Osteoblast (primary cell): Measurements from ENCODE around the gene TCF7L1. TPM values are rescaled to one million over a fixed set of nuclear protein-coding genes. Genes with fewer than 3 reads are reported as not detected.

Experiments
- DNase-seq: peaks from one replicate; pipeline ENCODE4 v3.0.0; 2011; ENCODE audit warnings: low spot score, mixed read lengths; ENCODE audit not compliant: insufficient read length; ENCODE audit errors: missing footprints
- H2AFZ ChIP-seq: 2 replicates; pipeline ENCODE4 v1.6.0; 2011; ENCODE audit warnings: mild to moderate bottlenecking, low read length
- H3K27ac ChIP-seq: 2 replicates; pipeline ENCODE4 v1.5.1; 2011; ENCODE audit warnings: mild to moderate bottlenecking, low read depth, low read length, moderate library complexity
- H3K27me3 ChIP-seq: 2 replicates; pipeline ENCODE4 v1.6.0; 2012; ENCODE audit warnings: mild to moderate bottlenecking, control low read depth, inconsistent platforms, low read length, moderate library complexity; ENCODE audit not compliant: insufficient read depth
- H3K36me3 ChIP-seq: 2 replicates; pipeline ENCODE4 v1.5.1; 2011; ENCODE audit warnings: mild to moderate bottlenecking, low read length, control low read depth, moderate library complexity; ENCODE audit not compliant: insufficient read depth
- H3K4me1 ChIP-seq: 2 replicates; pipeline ENCODE4 v1.5.1; 2011; ENCODE audit warnings: mild to moderate bottlenecking, low read length, control low read depth, moderate library complexity; ENCODE audit not compliant: insufficient read depth
- H3K4me2 ChIP-seq: 2 replicates; pipeline ENCODE4 v1.6.0; 2011; ENCODE audit warnings: mild to moderate bottlenecking, low read length; ENCODE audit not compliant: insufficient read depth
- H3K4me3 ChIP-seq: fragments of 200-600 bp; sonication (generic); 3 replicates; pipeline ENCODE4 v1.5.1; 2012; ENCODE audit warnings: mild to moderate bottlenecking, low read length, inconsistent platforms; ENCODE audit not compliant: insufficient read depth
- H3K79me2 ChIP-seq: 2 replicates; pipeline ENCODE4 v1.6.0; 2012; ENCODE audit warnings: mild to moderate bottlenecking, low read length, control low read depth, inconsistent platforms; ENCODE audit not compliant: insufficient read depth
- H3K9me3 ChIP-seq: 2 replicates; pipeline ENCODE4 v1.5.1; 2011; ENCODE audit warnings: low read depth, low read length, control low read depth
- H4K20me1 ChIP-seq: 2 replicates; pipeline ENCODE4 v1.6.0; 2012; ENCODE audit warnings: mild to moderate bottlenecking, low read length, control low read depth; ENCODE audit not compliant: insufficient read depth
- total RNA-seq: library from RNA; depleted of rRNA; stranded (reverse); fragments of >200 nt; gene quantifications from 2 replicates; pipeline ENCODE4 v1.2.3, GENCODE V29; 2012
- TF ChIP-seq, protein P1 (sequence below): IDR thresholded peaks from 2 replicates; pipeline ENCODE4 v1.5.1; 2011; ENCODE audit warnings: mild to moderate bottlenecking, low read depth, low read length, moderate library complexity; ENCODE audit errors: extremely low read depth

Gene TCF7L1
- total RNA-seq, 1 donor: 2.5 TPM

DNA sequence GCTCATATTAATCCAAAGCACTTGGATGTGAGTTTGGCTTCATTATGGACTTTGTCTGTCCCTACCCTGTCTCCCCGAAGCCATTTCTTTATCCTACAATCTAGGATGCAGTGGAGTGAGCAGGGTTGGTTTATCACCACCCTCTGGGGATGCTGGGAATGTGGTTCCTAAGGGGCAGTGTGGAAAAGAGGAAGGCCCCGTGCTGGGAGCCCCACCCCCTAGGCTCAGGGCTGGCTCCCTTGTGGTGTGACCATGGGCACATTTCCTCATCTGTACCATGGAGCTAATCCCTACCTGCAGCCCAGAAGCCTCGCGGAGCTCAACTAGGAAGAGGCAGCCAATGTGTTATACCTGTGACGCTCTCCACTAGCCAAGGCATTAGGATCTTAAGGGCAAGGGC lies 102.1 kb downstream of the TCF7L1 start:
- Histone ChIP-seq H4K20me1 (peaks cover 27% of the 10 kb centered on the region), H3K9me3 (no peaks in the 10 kb centered on the region), H3K79me2 (no peaks in the 10 kb centered on the region), H3K4me3 (no peak overlapping the region), H2AFZ (no peak overlapping the region), H3K27ac (no peak overlapping the region), H3K27me3 (no peaks in the 10 kb centered on the region), H3K4me2 (no peak overlapping the region), H3K36me3 (no peaks in the 10 kb centered on the region), H3K4me1 (no peaks in the 10 kb centered on the region)
- TF ChIP-seq, protein P1, sequence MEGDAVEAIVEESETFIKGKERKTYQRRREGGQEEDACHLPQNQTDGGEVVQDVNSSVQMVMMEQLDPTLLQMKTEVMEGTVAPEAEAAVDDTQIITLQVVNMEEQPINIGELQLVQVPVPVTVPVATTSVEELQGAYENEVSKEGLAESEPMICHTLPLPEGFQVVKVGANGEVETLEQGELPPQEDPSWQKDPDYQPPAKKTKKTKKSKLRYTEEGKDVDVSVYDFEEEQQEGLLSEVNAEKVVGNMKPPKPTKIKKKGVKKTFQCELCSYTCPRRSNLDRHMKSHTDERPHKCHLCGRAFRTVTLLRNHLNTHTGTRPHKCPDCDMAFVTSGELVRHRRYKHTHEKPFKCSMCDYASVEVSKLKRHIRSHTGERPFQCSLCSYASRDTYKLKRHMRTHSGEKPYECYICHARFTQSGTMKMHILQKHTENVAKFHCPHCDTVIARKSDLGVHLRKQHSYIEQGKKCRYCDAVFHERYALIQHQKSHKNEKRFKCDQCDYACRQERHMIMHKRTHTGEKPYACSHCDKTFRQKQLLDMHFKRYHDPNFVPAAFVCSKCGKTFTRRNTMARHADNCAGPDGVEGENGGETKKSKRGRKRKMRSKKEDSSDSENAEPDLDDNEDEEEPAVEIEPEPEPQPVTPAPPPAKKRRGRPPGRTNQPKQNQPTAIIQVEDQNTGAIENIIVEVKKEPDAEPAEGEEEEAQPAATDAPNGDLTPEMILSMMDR: no peak
- no peak for DNase-seq

DNA sequence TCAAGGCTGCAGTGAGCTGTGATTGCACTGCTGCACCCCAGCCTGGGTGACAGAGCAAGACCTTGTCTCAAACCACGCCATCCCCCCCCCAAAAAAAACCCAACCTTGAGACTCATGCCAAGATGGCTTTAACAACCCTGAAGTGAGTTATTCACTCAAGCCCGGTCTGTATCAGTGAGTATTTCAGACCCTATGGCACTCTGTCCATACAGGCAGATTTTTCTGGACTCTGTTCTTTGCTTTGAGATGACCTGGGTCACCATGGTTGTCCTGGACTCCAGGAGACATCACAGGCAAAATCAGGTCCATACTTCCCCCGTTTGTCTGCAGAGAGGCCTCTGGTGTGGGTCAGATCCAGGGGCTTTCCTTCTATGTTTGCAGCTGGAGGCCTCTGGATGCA lies 102.9 kb downstream of the TCF7L1 start:
- DNase-seq: no peak
- Histone ChIP-seq H3K27ac (no peak overlapping the region), H3K27me3 (no peaks in the 10 kb centered on the region), H2AFZ (no peak overlapping the region), H3K79me2 (no peaks in the 10 kb centered on the region), H4K20me1 (peaks cover 25% of the 10 kb centered on the region), H3K4me1 (no peaks in the 10 kb centered on the region), H3K4me3 (no peak overlapping the region), H3K36me3 (no peaks in the 10 kb centered on the region), H3K9me3 (no peaks in the 10 kb centered on the region), H3K4me2 (no peak overlapping the region)
- TF ChIP-seq, protein P1: no peak

DNA sequence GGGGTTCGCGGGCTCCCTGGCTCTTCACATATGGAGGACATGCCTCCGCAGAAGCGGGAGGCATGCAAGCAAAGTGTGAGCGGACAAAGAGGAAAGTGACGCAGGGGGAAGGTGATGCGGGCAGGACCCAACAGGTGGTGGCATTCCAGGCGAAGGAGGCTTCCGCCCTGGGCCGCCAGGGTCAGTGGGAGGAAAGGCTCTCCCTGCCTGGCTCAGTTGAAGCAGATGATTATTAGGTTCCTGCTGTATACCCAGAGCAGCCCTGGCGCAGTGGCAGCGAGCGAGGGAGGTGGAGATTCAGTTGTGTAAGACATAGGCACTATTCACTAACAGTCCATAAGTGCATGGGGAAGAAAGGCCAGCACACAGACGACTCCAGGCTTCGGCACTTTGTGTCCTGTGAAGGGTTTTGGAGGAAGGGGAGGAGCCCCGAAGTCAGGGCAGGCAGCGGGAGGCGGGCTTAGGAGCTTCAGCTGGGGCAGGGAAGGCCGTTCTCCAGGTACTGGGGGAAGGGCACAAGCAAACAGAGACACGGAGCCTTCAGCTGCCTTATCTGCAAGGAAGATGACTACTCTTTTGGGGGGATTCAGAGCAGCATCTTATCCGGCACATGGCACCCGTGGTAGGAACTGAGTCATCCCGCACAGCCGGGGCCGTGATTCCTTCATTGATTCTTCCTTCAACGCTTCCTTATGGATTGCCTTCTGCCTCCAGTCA lies 104.8 kb downstream of the TCF7L1 start:
- Histone ChIP-seq H2AFZ (no peak overlapping the region), H3K4me1 (no peaks in the 10 kb centered on the region), H3K27me3 (no peaks in the 10 kb centered on the region), H3K27ac (no peak overlapping the region), H3K9me3 (no peaks in the 10 kb centered on the region), H3K36me3 (no peaks in the 10 kb centered on the region), H3K79me2 (no peaks in the 10 kb centered on the region), H3K4me2 (no peak overlapping the region), H3K4me3 (no peak overlapping the region), H4K20me1 (peaks cover 20% of the 10 kb centered on the region)
- TF ChIP-seq, protein P1: no peak
- DNase-seq: no peak

DNA sequence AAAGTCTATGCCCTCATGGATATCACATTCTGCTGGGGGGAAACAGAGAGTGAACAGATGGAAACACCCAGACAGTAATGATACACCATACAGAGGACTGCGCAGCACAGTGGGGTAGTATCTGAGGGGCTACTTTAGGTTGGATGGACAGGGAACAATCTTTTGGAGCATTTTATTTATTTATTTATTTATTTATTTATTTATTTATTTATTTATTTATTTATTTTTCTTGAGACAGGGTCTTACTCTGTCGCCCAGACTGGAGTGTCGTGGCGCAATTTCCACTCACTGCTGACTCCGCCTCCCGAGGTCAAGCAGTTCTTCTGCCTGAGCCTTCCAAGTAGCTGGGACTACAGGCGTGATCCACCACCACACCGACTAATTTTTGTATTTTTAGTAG lies 105.4 kb downstream of the TCF7L1 start:
- Histone ChIP-seq H3K4me1 (no peaks in the 10 kb centered on the region), H3K36me3 (no peaks in the 10 kb centered on the region), H4K20me1 (peaks cover 22% of the 10 kb centered on the region), H3K27ac (no peak overlapping the region), H3K9me3 (no peaks in the 10 kb centered on the region), H3K4me3 (no peak overlapping the region), H2AFZ (no peak overlapping the region), H3K79me2 (peaks cover 3% of the 10 kb centered on the region), H3K27me3 (no peaks in the 10 kb centered on the region), H3K4me2 (no peak overlapping the region)
- TF ChIP-seq, protein P1: no peak
- DNase-seq: no peak
